GM13976 (cell line): Measurements from ENCODE around the gene PROM1.

ENCODE experiments used
- DNase-seq: peaks from one replicate; pipeline ENCODE4 v3.0.0; 2012; ENCODE audit warnings: low spot score
- in situ Hi-C: fragments of 300-500 bp; cut with MboI; formaldehyde crosslinking; loops from one replicate; pipeline ENCODE4 v1.12.0; 2022; ENCODE audit warnings: low sequenced_read_pairs, mixed read lengths, inconsistent platforms; ENCODE audit not compliant: unreplicated experiment
- TF ChIP-seq, protein P1 (sequence below): IDR thresholded peaks from 2 replicates; pipeline ENCODE4 v1.5.1; 2012; ENCODE audit warnings: borderline replicate concordance, mild to moderate bottlenecking; ENCODE audit not compliant: insufficient read depth; ENCODE audit errors: extremely low read depth, missing control alignments, control extremely low read depth

The PROM1 gene

GRCh38 chr4:15983610-15984009, 100.2 kb downstream of the PROM1 start:
- DNase-seq: no peak
- TF ChIP-seq, protein P1, sequence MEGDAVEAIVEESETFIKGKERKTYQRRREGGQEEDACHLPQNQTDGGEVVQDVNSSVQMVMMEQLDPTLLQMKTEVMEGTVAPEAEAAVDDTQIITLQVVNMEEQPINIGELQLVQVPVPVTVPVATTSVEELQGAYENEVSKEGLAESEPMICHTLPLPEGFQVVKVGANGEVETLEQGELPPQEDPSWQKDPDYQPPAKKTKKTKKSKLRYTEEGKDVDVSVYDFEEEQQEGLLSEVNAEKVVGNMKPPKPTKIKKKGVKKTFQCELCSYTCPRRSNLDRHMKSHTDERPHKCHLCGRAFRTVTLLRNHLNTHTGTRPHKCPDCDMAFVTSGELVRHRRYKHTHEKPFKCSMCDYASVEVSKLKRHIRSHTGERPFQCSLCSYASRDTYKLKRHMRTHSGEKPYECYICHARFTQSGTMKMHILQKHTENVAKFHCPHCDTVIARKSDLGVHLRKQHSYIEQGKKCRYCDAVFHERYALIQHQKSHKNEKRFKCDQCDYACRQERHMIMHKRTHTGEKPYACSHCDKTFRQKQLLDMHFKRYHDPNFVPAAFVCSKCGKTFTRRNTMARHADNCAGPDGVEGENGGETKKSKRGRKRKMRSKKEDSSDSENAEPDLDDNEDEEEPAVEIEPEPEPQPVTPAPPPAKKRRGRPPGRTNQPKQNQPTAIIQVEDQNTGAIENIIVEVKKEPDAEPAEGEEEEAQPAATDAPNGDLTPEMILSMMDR: no peak
- in situ Hi-C loops: loop anchor here (25.0 kb wide), 2 partner anchors 246 to 496 kb away; no protein-coding TSS in a partner anchor

GRCh38 chr4:15982842-15983524, 100.8 kb downstream of the PROM1 start:
- TF ChIP-seq, protein P1: no peak
- in situ Hi-C loops: loop anchor here (25.0 kb wide), 2 partner anchors 246 to 496 kb away; no protein-coding TSS in a partner anchor
- no peak for DNase-seq

- in situ Hi-C loops: loop anchor here (25.0 kb wide), 2 partner anchors 239 to 489 kb away; no protein-coding TSS in a partner anchor
- no peak for DNase-seq
- TF ChIP-seq, protein P1: no peak
These were observed 107.1 kb downstream of the PROM1 start for GRCh38 chr4:15976456-15977447.

DNA sequence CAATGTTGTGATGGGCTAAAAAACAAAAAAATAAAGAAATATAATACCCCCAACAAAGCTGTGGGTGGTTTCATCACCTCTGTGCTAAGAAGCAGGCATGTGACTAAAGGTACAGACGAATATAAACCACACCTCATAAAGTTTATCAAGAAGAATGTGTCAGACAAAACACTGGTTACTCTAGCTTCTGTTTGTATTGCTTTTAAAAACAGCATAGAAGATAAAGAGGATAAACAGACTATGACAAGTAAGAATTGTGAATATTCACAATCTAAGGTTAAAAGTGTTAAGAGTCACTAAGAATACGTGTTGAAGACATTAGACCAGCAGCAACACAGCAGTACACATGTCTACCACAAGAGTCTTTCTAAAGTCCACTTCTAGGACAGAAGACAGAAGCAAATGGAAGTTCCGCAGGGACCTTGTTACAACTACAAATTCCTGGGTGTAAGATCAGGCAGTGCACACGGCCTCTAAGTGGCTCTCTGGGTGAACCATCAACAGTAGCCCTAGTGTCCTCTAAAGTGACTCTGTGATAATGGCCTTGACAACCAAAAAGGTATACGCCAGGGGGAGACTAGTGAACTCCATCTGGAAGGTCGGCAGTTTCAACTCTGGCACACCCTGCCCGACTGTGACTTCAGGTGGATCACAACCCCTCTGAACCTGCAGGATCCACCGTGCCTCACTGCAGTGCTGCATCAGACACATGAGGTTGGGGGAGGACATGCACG, 112.6 kb downstream of the PROM1 start:
- in situ Hi-C loops: no loop called here
- TF ChIP-seq, protein P1: no peak
- no peak for DNase-seq

GRCh38 chr4:15968551-15969300, 115.1 kb downstream of the PROM1 start:
- TF ChIP-seq, protein P1: no peak
- in situ Hi-C loops: no loop called here
- DNase-seq: no peak

DNA sequence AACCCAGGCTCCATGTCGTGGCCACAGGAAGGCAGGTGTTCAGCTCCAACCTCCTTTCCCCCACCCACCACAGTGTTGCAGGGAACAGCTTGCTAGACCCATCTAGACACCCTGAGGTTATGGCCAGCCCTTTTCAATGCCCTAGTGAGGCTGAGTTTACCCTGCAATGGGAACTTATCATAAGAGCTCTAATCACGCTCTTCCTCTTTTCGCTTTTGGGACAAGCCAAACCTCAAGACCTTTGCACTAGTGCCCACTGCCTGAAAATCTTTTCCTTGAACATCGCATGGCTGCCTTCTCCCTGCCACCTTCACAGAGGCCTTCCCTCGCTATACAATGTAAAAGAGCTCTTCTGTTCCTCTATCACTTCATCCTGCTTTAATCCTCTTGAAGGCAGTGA, 118.5 kb downstream of the PROM1 start:
- TF ChIP-seq, protein P1: no peak
- DNase-seq: no peak
- in situ Hi-C loops: no loop called here
